PFSK-1 (cell line): ENCODE results near the gene TBC1D22A.

Experiments
- POLR2AphosphoS5 ChIP-seq: IDR thresholded peaks from 2 replicates; pipeline ENCODE4 v1.6.1; 2012; ENCODE audit warnings: low read depth, mild to moderate bottlenecking, control low read depth, low read length, moderate library complexity
- SIN3A ChIP-seq: IDR thresholded peaks from 2 replicates; pipeline ENCODE4 v1.6.1; 2012; ENCODE audit warnings: mild to moderate bottlenecking, low read length, moderate library complexity, borderline replicate concordance; ENCODE audit not compliant: insufficient read depth
- TAF1 ChIP-seq: IDR thresholded peaks from 2 replicates; pipeline ENCODE4 v1.6.1; 2012; ENCODE audit warnings: low read length, control low read depth, borderline replicate concordance; ENCODE audit not compliant: insufficient read depth

GRCh38 chr22:46835693-46836092, 73.2 kb downstream of the TBC1D22A start:
- TF ChIP-seq SIN3A (no peak), POLR2AphosphoS5 (no peak), TAF1 (no peak)
